T-helper 17 cell (primary cell): ENCODE data around the gene ZBTB18. TPM values are rescaled to one million over a fixed set of nuclear protein-coding genes. Genes with fewer than 3 reads are reported as not detected.

Experiments
- ATAC-seq: fragments of 150-1000 bp; cut with Tn5 transposase; 2 replicates; pipeline ENCODE4 v1.10.0; 2021; ENCODE audit warnings: mild to moderate bottlenecking, moderate library complexity
- DNase-seq, 3 donors: peaks; one replicate each; pipeline versions ENCODE4 v3.0.0 to v3.0.0-alpha.2; 2020 to 2021
- H3K9me3 ChIP-seq: one replicate; pipeline ENCODE4 v1.7.0; 2013; ENCODE audit warnings: low read length, mild to moderate bottlenecking; ENCODE audit not compliant: control insufficient read depth, poor library complexity, severe bottlenecking
- H3K27ac Mint-ChIP-seq: one replicate; pipeline ENCODE4 v1.8.0; 2022; ENCODE audit warnings: mild to moderate bottlenecking, moderate library complexity, mixed read lengths
- H3K27me3 Mint-ChIP-seq: one replicate; pipeline ENCODE4 v1.8.0; 2022; ENCODE audit warnings: mixed read lengths
- H3K36me3 Mint-ChIP-seq: one replicate; pipeline ENCODE4 v1.8.0; 2022; ENCODE audit warnings: low read depth, mixed read lengths
- H3K4me1 Mint-ChIP-seq: one replicate; pipeline ENCODE4 v1.8.0; 2022; ENCODE audit warnings: mild to moderate bottlenecking, mixed read lengths
- H3K4me3 Mint-ChIP-seq: one replicate; pipeline ENCODE4 v1.8.0; 2022; ENCODE audit warnings: mild to moderate bottlenecking, moderate library complexity, mixed read lengths
- total RNA-seq, 4 donors: library from RNA in 2 of 4; stranded (reverse) in 2 of 4; gene quantifications; one replicate each; pipeline ENCODE4 v1.2.3 and lab custom pipeline; 2022 to 2026

Gene ZBTB18
- total RNA-seq, 2 donors from 2014 or later = 26.3 to 29.1 TPM

DNA sequence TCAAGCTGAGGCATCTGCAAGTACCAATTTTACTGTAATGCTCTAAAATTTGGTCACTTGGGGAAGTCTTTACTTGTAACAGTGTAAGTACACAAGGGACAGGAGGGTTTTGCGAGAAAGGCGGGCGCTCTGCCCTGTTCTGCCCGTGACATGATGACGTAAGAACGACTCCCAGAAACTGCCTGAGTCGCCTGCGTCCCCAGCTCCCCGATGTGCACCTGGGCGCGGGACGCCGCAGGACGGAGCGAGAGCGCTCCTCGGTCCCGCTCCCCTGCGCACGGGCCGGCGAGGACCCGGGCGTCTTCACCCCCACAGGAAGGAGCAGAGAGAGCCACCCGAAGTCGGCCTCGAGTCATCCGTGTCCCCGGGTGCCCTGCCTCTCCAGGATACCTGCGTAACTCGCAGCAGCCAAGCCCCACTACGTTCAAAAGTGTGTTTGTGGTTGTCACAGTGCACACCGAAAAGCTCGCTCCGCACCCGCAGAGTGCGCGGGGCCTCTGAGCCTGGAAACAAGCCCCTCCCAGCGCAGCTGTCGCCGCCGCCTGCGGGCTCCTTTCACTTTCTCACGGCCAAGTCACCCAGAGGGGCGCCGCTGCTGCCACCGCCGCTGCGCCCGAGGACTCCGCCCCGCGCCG lies 3.3 kb upstream of the ZBTB18 start:
- H3K4me3 Mint-ChIP-seq = peak overlapping the region; percentile 95
- peaks cover 4% of the 10 kb centered on the region for H3K36me3 Mint-ChIP-seq
- peaks cover 4% of the 10 kb centered on the region for H3K27me3 Mint-ChIP-seq
- peak overlapping the region; percentile 96 for H3K27ac Mint-ChIP-seq
- peaks cover 24% of the 10 kb centered on the region for H3K4me1 Mint-ChIP-seq
- no peak for DNase-seq
- ATAC-seq = peak; percentile 46
- no peaks in the 10 kb centered on the region for H3K9me3 ChIP-seq

DNA sequence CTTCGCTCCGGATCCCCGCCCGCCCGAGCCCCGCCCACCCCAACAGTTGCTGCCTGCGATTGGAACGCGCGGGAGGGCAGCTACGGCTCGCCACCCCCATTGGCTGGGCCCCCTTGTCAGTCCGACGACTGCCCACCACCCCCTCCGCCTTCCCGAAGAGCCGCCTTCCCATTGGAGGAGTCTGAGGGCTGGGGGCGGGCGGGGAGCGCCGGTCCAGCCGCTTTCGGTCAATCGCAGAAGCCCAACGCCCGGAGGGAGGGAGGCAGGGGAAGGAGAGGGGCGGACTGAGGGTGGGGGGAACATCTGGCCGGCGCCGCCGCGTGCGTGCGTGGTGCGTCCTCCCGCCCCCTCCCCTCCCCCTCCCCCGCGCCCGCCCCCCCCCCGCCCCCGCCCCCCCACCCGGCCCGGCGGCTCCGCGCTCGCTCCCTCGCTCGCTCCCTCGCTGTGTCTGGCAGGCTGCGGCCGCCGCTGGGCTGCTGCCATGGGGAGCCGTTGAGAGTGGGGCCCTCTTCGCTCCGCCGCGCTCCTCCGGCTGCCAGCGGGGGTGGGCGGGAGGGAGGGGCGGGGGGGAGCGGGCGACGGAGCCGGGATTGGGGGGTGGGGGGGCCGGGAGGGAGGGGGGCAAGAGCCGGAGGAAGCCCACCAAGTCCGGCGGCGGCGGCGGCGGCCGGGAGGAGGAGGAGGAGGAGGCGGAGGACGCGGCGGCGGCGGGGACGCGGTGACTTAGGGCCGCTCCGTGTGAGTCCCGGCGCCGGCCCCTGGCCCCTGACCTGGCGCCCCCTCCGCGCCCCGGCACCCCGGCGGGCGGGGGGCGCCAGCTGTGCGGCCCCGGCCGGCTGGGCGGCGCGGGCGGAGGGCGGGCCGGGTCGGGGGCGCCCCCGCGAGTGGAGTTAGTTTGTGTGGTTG lies 2.6 kb upstream of the ZBTB18 start:
- DNase-seq (peak; percentile 87 to 97 (median 95)), ATAC-seq (peak; percentile 83)
- Mint-ChIP-seq H3K27me3 (peaks cover 4% of the 10 kb centered on the region), H3K36me3 (peaks cover 4% of the 10 kb centered on the region), H3K4me1 (peaks cover 24% of the 10 kb centered on the region), H3K4me3 (peak overlapping the region; percentile 95), H3K27ac (peak overlapping the region; percentile 96)
- H3K9me3 ChIP-seq = no peaks in the 10 kb centered on the region

DNA sequence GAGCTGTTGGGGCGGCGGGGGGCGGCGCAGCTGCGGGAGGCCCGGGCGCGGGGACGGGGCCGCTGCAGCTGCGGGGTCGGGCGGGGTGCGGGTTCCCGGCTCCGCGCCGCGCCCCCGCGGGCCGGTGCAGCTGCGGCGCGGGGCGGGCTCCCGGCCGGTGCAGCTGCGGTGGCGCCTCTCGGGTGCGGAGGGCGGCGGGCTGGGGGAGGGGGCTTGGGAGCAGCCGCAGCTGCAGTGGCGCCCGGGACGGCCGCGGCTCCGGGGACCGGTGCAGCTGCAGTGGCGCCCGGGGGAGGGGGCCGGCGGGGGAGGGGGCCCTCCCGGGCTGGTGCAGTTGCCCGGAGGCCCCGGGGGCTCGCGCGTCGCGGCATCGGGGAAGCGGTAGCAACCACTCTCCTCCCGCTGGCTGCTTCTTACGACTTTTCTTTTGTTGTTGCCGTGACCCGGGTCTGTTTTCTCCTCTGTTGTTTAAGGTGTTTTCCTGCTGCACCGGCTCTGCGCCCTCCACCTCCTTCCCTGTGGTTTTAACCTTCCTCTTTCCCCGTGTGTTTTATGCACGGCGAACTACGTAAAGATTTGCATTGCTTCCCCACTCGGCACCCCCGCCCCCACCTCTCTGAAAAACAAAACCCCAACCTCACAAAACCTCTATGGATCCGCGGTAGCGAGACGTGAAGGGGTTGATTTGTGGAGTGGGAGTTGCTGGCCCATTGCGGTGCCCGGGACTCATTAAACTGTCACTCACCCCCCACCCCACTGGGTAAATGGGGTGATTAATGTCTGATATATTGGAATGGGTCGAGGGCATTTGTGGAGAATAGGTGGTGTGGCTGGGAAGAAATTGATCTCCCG lies 1.7 kb upstream of the ZBTB18 start:
- Mint-ChIP-seq H3K4me3 (peak overlapping the region; percentile 98), H3K27ac (no peak overlapping the region), H3K36me3 (peaks cover 4% of the 10 kb centered on the region), H3K27me3 (peaks cover 4% of the 10 kb centered on the region), H3K4me1 (peaks cover 24% of the 10 kb centered on the region)
- peak; percentile 7 for ATAC-seq
- H3K9me3 ChIP-seq = no peaks in the 10 kb centered on the region
- DNase-seq = peak; percentile 34 to 57 (median 48)

DNA sequence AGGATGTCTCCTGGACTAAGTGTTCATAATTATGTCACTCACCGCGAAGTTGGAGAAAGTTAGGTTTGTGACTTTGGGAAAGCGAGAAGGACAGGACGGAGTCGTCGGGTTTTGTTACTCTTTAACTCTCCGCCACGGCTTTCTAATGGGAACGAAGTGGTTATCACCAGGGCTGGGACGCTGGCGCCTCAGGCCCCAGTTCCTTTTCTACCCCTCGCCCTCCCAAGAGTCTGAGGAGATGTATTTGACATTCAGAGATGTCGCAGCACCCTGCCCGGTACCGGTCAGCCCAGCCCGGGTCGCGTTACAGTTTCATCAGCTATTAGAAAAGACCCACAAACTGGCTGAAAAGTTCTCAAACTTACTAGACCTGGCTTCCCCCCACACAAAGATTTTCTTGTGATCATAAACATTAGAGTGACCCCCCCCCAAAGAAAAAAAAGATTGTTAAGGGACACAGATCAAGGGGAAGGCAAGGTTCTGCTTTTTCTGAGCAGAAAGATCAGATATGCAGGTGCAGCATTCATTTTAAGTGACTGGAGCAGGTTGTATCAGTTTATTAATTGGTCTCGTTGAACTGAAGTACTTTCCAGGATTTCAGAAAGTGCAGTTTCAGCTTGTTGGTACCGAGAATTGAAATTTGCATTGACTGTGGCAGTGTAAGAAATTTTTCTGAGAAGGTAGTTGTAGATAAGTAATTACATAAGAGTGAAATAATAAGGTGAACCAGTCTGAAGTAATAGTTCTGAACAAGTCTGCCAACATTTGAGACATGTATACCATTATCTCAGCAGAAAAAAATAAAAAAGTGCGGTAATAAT lies 859 bp upstream of the ZBTB18 start:
- DNase-seq = no peak
- H3K36me3 Mint-ChIP-seq = peaks cover 2% of the 10 kb centered on the region
- ATAC-seq = no peak
- peaks cover 26% of the 10 kb centered on the region for H3K4me1 Mint-ChIP-seq
- H3K9me3 ChIP-seq = no peaks in the 10 kb centered on the region
- H3K27ac Mint-ChIP-seq = no peak overlapping the region
- peak overlapping the region; percentile 98 for H3K4me3 Mint-ChIP-seq
- no peaks in the 10 kb centered on the region for H3K27me3 Mint-ChIP-seq

DNA sequence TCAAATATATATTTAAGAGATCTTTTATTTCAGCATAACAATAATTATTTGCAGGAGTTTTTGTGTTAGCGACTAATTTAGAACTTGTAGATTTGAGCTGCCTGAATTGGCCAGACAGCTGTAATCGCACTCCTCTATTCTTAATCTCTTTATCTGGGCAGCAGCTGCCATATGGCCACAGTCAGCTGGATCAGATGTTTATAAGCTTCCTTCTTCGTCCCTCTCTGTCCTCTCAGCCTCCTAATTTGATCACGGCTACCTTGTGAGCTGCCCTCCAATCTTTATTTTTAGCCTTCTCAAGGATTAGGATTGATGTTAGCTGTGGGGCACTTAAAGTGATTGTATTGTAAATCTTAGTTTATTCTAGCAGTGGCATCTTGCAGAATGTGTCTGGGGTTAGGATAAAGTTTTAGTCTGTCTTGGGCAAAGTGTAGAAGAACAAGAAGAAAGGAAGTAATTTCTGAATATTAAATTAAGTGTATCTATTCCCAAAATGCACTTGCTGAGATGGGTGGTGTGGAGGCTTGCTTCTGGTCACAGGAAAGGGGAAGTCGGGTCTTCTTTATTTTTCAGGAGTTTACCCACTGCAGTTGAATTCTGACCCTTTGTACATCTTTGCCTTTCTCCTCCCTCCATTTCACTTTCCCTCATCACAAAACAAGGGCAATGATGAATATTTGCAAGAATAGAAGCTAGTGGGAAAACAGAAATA lies 1.1 kb downstream of the ZBTB18 start:
- peaks cover 24% of the 10 kb centered on the region for H3K4me1 Mint-ChIP-seq
- DNase-seq (no peak), ATAC-seq (no peak)
- H3K36me3 Mint-ChIP-seq = peaks cover 2% of the 10 kb centered on the region
- H3K27me3 Mint-ChIP-seq = no peaks in the 10 kb centered on the region
- no peak overlapping the region for H3K4me3 Mint-ChIP-seq
- no peaks in the 10 kb centered on the region for H3K9me3 ChIP-seq
- no peak overlapping the region for H3K27ac Mint-ChIP-seq

DNA sequence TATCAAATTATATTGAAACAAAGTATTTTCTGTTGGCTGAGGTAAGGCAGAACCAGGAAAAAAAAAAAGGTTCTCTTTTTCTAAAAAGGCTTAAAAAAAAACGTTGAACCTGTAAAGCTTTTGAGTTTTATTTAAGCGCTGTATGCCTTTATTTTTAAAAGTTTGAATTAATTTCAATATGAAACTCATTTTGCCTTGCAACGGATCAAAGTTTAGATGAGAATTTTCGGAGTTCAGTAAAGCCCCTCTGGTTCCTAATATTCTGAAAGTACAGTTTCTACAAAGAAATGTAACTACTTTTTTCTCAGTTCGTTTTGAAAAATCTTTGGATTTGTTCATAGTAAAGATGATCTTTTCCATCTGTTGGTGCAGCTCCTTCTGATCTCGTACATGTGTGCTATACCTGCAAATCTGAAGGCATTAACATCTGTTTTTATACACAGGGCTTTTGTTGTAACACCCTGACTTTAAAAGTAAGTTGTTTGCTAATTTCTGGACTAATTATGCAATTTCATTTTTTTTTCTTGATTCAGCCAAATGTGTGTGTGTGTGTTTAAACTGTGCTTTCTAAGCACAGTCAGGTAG lies 1.7 kb downstream of the ZBTB18 start:
- DNase-seq = no peak
- H3K4me1 Mint-ChIP-seq = peaks cover 22% of the 10 kb centered on the region
- no peaks in the 10 kb centered on the region for H3K9me3 ChIP-seq
- peaks cover 2% of the 10 kb centered on the region for H3K36me3 Mint-ChIP-seq
- H3K4me3 Mint-ChIP-seq = no peak overlapping the region
- H3K27me3 Mint-ChIP-seq = no peaks in the 10 kb centered on the region
- no peak overlapping the region for H3K27ac Mint-ChIP-seq
- no peak for ATAC-seq

DNA sequence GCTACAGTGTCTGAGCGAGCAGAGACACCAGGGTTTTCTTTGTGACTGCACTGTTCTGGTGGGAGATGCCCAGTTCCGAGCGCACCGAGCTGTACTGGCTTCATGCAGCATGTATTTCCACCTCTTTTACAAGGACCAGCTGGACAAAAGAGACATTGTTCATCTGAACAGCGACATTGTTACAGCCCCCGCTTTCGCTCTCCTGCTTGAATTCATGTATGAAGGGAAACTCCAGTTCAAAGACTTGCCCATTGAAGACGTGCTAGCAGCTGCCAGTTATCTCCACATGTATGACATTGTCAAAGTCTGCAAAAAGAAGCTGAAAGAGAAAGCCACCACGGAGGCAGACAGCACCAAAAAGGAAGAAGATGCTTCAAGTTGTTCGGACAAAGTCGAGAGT lies 2.7 kb downstream of the ZBTB18 start:
- H3K4me1 Mint-ChIP-seq = peaks cover 22% of the 10 kb centered on the region
- H3K36me3 Mint-ChIP-seq = peaks cover 2% of the 10 kb centered on the region
- no peaks in the 10 kb centered on the region for H3K27me3 Mint-ChIP-seq
- no peak overlapping the region for H3K4me3 Mint-ChIP-seq
- no peak for ATAC-seq
- DNase-seq = no peak
- H3K27ac Mint-ChIP-seq = no peak overlapping the region
- no peaks in the 10 kb centered on the region for H3K9me3 ChIP-seq

DNA sequence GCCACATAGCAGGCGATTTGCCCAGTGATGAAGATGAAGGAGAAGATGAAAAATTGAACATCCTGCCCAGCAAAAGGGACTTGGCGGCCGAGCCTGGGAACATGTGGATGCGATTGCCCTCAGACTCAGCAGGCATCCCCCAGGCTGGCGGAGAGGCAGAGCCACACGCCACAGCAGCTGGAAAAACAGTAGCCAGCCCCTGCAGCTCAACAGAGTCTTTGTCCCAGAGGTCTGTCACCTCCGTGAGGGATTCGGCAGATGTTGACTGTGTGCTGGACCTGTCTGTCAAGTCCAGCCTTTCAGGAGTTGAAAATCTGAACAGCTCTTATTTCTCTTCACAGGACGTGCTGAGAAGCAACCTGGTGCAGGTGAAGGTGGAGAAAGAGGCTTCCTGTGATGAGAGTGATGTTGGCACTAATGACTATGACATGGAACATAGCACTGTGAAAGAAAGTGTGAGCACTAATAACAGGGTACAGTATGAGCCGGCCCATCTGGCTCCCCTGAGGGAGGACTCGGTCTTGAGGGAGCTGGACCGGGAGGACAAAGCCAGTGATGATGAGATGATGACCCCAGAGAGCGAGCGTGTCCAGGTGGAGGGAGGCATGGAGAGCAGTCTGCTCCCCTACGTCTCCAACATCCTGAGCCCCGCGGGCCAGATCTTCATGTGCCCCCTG lies 3.3 kb downstream of the ZBTB18 start:
- ATAC-seq (no peak), DNase-seq (no peak)
- no peak overlapping the region for H3K4me3 Mint-ChIP-seq
- peaks cover 22% of the 10 kb centered on the region for H3K4me1 Mint-ChIP-seq
- H3K27me3 Mint-ChIP-seq = no peaks in the 10 kb centered on the region
- H3K27ac Mint-ChIP-seq = no peak overlapping the region
- H3K9me3 ChIP-seq = no peaks in the 10 kb centered on the region
- peaks cover 2% of the 10 kb centered on the region for H3K36me3 Mint-ChIP-seq

DNA sequence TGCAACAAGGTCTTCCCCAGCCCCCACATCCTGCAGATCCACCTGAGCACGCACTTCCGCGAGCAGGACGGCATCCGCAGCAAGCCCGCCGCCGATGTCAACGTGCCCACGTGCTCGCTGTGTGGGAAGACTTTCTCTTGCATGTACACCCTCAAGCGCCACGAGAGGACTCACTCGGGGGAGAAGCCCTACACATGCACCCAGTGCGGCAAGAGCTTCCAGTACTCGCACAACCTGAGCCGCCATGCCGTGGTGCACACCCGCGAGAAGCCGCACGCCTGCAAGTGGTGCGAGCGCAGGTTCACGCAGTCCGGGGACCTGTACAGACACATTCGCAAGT lies 3.8 kb downstream of the ZBTB18 start:
- H3K36me3 Mint-ChIP-seq = no peaks in the 10 kb centered on the region
- H3K9me3 ChIP-seq = no peaks in the 10 kb centered on the region
- peaks cover 19% of the 10 kb centered on the region for H3K4me1 Mint-ChIP-seq
- H3K4me3 Mint-ChIP-seq = no peak overlapping the region
- no peak for ATAC-seq
- DNase-seq = no peak
- no peaks in the 10 kb centered on the region for H3K27me3 Mint-ChIP-seq
- H3K27ac Mint-ChIP-seq = no peak overlapping the region

DNA sequence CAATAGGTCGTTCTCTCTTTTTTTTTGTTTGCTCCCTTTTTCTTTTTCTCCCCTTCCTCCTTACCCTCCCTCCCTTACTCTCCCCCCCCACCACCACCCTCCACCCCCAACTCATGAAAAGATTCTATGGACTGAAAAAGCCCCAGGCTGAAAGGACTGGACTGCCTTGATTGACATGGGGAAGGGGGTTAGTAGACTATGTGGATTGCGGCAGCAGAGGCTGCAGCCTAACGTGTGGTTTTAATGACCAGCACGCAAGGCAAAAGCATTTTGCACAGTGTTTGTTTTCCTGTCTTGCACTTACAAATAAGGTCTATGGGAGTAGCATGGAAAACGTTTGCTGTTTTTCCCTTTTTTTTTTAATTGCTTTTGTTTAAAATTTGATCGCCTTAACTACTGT lies 5.5 kb downstream of the ZBTB18 start:
- H3K4me1 Mint-ChIP-seq = peaks cover 6% of the 10 kb centered on the region
- no peaks in the 10 kb centered on the region for H3K36me3 Mint-ChIP-seq
- no peaks in the 10 kb centered on the region for H3K27me3 Mint-ChIP-seq
- ATAC-seq = no peak
- H3K9me3 ChIP-seq = no peaks in the 10 kb centered on the region
- H3K27ac Mint-ChIP-seq = no peak overlapping the region
- DNase-seq = no peak
- H3K4me3 Mint-ChIP-seq = no peak overlapping the region

DNA sequence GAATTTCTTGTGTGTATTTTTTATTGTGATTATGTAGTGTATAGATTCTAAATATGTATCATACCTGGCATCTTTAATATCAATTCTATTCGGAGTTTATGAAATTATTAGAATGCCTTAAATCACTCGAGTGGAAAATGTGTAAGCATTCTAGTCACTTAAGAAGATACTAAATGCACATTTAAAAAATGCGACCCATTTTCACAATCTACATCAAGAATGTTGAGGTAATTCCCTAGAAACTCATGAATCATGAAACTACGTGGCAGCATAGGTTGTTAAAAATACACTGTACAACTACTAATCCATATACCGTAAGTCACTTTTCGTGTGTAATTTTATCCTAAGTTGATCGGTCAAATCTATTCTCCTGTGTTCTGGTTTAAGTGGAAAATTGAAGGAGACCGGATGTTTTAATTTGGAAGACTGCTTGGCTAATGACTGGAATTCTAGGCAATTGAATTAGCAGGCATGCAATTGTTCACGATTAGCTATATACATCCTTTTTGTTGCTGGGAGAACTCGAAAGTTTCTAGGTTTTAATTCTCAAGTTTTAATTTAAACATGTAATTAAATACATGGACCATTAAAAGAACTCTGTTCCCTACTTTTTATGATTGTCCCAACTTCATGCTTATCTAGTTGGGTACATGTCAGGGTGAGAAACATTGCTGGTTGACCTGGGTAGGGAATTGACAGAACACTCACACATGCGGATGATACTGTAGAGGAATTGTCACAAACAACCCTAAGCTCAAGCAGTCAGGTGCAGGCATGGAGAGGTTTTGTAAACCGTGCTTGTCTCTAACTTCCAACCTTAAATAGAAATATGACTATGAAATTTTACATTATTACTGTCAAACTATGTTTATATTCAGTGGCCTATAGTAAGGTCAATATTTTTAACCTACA lies 6.6 kb downstream of the ZBTB18 start:
- no peaks in the 10 kb centered on the region for H3K27me3 Mint-ChIP-seq
- no peaks in the 10 kb centered on the region for H3K9me3 ChIP-seq
- ATAC-seq = no peak
- H3K4me1 Mint-ChIP-seq = peaks cover 4% of the 10 kb centered on the region
- H3K36me3 Mint-ChIP-seq = no peaks in the 10 kb centered on the region
- no peak overlapping the region for H3K27ac Mint-ChIP-seq
- no peak overlapping the region for H3K4me3 Mint-ChIP-seq
- no peak for DNase-seq
